GM19324 (cell line): ENCODE results near the gene RHBDD2.
"Not testable (repeated sequence)": the region's sequence is repeated elsewhere in the genome, so short reads cannot be mapped to it uniquely, and the experiment has no call there.

Experiments
- ATAC-seq: cut with Tn5 transposase; IDR thresholded peaks from one replicate; pipeline ENCODE4 v1.9.1; 2021; ENCODE audit warnings: mild to moderate bottlenecking, moderate library complexity; ENCODE audit not compliant: unreplicated experiment, low FRiP score

RHBDD2 gene

GRCh38 chr7:75866114-75866488 lies 12.7 kb upstream of the RHBDD2 start:
- ATAC-seq: no peak

DNA sequence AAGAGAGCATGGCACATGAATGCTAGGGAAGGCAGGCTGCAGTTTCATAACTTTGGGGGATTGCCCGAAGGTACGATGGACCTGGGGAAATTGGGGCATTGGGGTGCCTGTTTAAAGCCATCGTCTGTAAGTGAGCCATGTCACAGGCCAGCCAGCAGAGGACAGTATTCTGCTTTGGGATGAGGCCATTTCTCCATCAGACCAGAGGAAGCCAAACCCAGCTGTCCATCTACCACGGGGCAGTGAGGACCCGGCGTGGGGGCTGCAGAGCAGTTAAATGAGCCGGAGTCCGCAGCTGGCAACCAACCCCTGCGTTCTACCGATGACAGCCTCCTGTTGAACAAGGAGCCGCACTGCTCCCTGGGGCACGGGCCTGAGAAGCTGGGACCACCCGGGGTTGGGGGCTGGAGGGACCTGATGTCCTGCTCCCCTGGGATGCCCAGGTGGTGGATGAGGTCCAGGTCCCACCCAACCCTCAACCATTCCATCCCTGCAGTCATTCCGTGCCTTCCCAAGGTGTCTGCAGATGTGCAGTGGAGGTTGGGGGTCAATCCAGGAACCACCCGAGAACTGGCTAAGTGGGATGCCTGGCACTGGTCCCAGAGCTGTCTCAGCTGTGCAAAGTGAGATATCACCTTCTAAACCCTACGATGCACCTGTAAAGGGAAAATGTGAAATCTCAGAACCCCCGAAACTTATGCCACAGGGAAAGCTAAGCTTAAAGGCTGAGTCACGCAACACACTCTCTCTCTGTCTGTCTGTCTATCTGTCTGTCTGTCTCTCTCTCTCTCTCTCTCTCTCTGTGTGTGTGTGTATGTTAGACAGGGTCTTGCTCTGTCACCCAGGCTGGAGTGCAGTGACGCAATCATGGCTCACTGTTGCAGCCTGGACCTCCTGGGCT lies 12.1 kb upstream of the RHBDD2 start:
- no peak for ATAC-seq

DNA sequence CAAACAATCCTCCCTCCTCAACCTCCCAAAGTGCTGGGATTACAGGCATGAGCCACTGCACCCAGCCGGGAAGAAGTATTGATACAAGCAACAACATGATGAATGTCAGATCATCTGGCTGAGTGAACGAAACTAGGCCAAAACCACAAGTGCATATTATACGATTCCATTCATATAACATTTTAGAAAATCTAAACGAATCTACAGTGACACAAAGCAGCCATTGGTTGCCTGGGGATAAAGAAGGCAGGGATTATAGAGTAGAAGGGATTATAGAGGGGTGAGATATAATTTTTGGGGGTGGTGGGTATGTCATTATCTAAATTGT lies 11.5 kb upstream of the RHBDD2 start:
- no peak for ATAC-seq

DNA sequence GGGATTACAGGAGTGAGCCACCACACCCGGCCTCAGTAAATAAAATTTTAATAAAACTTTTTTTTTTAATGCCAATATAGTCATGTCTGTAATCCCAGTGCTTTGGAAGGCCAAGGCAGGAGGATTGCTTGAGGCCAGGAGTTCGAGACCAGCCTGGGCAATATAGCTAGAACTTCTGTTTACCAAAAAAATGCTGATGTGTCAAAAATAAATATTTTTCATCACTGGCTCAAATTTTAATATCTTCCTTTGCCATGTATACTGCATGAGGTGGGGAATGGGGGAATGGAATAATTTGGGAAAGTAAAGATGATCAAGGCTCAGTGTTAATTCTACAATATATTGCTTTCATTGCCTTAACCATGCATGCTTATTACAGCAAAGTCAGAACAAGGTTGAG lies 10.7 kb upstream of the RHBDD2 start:
- ATAC-seq: no peak

GRCh38 chr7:75869776-75870379 lies 9.0 kb upstream of the RHBDD2 start:
- no peak for ATAC-seq

DNA sequence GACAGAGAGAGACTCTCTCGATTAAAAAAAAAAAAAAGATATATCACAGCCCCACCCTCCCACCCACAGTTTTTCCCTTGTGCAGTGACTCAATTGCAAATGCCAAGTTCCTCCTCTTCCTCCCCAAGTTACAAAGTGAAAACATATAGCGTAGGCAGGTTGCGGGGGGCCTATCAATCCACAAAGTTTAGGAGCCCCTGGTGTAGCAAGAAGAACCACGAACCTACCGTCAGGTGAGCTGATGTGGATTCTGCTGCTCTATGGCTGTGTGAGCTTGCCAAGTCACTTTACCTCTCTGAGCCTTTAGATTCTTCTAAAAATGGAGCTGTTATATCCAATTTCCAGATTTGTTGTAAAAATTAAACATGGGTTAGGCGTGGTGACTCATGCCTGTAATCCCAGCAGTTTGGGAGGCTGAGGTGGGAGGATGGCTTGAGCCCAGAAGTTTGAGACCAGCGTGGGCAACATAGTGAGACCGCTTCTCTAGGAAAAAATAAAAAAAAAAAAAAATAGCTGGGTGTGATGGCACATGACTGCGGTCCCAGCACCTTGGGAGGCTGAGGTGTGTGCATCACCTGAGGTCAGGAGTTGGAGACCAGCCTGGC lies 8.2 kb upstream of the RHBDD2 start:
- ATAC-seq: no peak

DNA sequence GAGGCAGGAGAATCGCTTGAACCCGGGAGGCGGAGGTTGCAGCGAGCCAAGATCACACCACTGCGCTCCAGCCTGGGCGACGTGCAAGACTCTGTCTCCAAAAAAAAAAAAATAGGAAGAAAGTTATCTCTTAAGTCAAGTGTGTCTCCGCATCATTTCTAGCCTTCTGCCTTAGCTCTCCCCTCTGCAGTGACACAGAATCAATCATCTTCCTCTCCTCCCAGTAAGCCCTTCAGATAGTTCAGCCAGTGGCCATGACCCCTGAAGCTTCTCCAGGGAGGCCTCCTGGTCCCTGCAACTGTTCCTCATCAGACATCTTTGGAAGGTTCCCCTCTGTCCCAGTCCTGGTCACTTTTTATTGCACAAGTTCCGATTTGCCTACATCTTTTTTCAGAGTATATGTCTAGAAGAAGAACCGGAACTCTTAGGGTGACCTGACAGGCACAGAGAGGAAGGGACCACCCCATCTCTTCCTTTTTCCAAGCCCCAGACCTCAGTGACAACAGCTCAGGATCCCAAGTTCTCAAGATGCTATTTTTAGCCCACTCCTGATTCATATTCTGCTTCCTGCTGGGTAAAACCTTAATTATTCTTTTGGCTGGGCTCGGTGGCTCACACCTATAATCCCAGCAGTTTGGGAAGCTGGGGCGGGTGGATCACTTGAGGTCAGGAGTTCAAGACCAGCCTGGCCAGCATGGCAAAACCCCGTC lies 6.6 kb upstream of the RHBDD2 start:
- no peak for ATAC-seq

DNA sequence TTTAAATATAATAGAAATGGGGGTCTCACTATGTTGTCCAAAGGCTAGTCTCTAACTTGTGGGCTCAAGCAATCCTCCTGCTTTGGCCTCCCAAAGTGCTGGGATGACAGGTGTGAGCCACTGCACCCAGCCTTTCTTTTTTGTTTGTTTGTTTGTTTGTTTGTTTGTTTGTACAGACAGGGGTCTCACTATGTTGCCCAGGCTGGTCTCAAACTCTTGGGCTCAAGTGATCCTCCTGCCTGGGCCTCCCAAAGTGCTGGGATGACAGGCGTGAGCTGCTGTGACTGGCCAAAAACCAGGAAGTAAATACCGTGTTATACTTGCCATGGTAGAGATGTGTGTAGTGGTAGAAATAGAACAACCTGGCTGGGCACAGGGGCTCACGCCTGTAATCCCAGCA lies 4.7 kb upstream of the RHBDD2 start:
- not testable (repeated sequence) for ATAC-seq

- no peak for ATAC-seq
Observed at GRCh38 chr7:75875113-75876080, 3.4 kb upstream of the RHBDD2 start.

DNA sequence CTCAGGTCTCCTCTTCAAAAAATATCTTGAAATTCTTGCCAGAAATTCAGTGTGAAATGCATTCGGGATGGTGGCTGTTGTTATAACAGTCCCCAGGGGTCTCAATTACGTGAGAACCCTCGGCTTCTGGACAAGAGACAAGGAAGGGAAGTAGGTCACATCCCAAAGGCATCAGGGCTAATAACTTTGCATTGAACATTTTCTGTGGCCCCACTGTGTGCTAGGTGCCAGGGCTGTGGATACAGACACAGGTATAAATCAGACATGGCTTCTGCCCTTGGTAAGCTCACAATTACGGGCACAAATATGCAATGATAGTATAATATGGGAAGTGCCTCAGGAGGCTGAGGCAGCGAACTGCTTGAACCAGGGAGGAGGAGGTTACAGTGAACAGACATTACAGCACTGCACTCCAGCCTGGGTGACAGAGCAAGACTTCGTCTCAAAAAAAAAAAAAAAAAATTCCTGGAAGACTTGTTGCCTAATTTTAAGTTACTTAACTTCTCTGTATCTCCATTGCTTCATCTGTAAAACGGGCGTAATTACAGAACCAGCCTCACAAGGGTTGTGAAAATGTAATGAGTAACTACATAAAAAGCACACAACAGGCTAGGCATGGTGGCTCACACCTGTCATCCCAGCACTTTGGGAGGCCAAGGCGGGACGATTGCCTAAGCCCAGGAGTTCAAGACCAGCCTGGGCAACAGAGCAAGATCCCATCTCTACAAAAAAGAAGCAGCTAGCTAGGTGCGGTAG lies 2.5 kb upstream of the RHBDD2 start:
- ATAC-seq: no peak

GRCh38 chr7:75878312-75878768 lies 494 bp upstream of the RHBDD2 start:
- peak; percentile 27 for ATAC-seq

GRCh38 chr7:75879771-75880184 lies 944 bp downstream of the RHBDD2 start:
- ATAC-seq: no peak

GRCh38 chr7:75880242-75880641 lies 1.4 kb downstream of the RHBDD2 start:
- ATAC-seq: no peak

DNA sequence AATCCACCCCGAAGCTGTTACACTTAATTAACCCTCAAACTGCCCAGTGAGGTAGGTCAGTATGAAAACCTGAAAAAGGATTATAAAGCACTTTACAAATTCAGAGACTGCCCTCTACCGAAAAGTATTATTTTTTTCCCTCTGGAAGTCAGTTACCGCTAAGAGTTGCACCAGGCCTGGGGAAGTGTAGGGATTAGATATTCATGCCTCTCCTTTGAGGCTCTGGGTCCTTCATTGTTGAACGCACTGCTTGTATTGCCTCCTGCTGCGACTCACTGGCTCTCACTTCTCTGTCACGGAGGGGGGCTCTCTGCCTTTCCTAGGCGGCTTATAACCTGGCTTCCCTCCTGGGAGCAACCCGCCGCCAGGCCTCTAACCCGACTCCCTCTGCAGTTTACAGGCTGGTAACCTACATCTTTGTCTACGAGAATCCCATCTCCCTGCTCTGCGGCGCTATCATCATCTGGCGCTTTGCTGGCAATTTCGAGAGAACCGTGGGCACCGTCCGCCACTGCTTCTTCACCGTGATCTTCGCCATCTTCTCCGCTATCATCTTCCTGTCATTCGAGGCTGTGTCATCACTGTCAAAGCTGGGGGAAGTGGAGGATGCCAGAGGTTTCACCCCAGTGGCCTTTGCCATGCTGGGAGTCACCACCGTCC lies 2.7 kb downstream of the RHBDD2 start:
- ATAC-seq: no peak

- ATAC-seq: not testable (repeated sequence)
Observed at GRCh38 chr7:75883265-75883824, 4.5 kb downstream of the RHBDD2 start.

- no peak for ATAC-seq
Observed at GRCh38 chr7:75884476-75884875, 5.6 kb downstream of the RHBDD2 start.

DNA sequence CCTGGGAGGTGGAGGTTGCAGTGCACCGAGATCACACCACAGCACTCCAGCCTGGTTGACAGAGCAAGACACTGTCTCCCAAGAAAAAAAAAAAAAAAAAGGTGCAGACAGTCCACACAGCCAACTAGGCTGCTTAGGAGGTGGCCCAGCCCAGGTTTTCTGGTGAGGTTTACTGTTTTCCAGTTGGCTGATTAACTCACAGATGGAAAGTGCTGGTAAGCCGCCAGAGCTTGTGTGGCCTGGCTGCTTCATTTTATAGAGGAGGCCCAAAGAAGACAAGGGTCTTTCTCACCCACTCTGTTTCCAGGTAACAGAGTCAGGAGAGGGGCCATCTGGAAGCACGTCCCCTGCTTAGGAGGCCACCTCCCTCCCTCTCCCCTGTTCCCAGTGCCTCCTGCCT lies 6.2 kb downstream of the RHBDD2 start:
- ATAC-seq: no peak

- ATAC-seq: no peak
Observed at GRCh38 chr7:75887669-75888369, 9.0 kb downstream of the RHBDD2 start.
